ENCODE measurements around the gene MIOS. TPM values are rescaled to one million over a fixed set of nuclear protein-coding genes. Genes with fewer than 3 reads are reported as not detected.
"Not testable (repeated sequence)": the region's sequence is repeated elsewhere in the genome, so short reads cannot be mapped to it uniquely, and the experiment has no call there.

MIOS gene
- polyA plus RNA-seq, 3 donors = 47.7 to 53.6 (median 51.4) TPM

DNA sequence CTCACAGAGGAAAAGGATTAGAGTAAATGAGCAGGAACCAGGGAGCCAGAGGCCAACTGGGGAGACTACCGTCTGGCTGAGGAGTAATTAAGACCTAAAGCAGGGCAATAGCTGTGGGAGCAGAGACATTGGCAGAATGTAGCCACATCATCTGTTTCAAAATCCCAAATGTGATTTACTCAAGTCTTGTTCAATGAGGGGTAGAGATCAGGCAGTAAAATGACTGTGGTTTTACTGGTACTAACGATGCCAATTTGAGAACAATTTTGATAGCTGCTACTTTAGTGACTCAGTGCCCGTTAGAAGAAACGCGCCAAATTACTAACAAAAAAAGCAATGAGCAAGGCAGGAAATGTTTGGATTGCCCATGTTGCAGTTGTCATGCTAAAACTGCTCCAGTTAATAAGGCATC, 12.7 kb upstream of the MIOS start:
- no peak for DNase-seq (ENCODE audit: low read depth in 3 of 3, low spot score in 2 of 3)

DNA sequence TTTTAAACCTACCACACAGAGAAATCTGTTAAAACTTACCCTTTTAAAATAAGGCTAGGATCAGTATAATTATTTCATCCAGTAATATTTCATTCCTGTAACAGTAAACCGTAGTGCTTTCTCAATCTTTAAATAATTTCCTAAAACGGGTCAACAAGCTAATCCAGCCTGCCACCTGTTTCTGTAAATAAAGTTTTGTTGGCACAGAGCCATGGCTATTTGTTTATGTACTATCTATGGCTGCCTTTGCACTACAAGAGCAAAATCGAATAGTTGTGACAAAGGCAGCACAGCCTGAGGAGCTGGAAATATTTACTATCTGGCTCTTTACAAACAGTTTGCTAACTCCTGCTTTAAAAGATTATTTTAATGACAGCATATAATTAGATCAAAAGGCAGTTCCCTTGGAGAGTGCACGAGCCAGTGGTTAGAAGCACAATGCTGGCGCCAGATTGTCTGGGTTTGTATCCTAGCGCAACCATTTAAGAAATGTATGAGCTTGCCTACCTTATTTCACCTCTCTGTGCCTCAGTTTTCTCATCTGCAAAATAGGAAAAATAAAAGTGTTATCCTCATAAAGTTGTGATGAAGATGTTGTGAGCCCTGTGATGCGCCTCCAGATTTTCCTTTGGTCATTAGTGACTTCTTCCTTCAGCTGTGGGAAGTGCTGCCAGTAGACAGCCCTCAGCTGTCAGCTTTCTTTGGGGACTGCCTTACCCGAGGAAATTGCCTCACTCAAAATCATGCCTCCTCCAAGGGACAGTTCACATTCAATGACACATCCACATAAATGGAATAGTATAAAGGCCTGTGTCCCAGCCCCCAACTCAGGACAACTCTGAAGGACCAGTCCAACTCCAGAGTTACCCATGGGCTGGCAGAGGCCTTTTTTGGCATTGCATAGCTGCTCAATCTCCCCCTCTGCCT, 11.8 kb upstream of the MIOS start:
- no peak for DNase-seq (ENCODE audit: low read depth in 3 of 3, low spot score in 2 of 3)

DNA sequence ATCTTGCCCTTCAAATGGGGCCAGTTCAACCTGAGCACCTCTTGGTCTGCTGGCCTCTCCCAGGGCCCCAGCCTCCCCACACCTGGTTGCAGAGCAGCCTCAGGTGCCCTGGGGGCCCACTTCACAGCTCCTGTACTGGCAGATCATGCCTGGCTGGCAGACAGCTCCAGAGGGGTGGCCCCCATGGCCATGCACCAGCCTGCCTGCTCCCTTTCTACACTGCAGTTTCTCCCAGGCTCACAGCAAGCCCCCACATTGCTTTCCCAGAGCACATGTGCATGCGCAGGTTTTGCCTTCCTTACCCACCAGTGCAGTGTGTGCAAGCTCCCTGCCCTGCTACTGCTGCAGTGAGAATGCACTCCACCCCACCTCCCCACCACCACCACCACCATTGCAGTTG, 9.8 kb upstream of the MIOS start:
- DNase-seq (ENCODE audit: low read depth in 3 of 3, low spot score in 2 of 3) = no peak

DNA sequence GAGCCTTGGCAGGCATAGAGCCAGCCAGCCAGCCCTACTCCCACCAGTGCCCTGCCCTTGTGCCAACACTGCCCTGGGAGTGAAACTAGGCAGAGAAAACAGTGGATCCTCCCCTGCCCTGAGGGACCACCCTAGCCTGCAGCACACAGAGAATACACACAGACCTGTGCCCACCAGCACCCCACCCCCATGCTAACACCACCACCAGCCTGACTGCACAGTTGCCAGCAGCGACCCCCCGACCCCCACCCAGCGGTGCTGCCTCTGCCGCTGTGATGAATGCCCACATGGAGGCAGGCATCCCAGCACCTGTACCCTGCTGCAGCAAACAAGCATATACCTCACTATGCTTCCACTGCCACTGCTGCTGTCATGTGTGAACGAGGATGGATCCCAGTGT, 9.4 kb upstream of the MIOS start:
- no peak for DNase-seq (ENCODE audit: low read depth in 3 of 3, low spot score in 2 of 3)

DNA sequence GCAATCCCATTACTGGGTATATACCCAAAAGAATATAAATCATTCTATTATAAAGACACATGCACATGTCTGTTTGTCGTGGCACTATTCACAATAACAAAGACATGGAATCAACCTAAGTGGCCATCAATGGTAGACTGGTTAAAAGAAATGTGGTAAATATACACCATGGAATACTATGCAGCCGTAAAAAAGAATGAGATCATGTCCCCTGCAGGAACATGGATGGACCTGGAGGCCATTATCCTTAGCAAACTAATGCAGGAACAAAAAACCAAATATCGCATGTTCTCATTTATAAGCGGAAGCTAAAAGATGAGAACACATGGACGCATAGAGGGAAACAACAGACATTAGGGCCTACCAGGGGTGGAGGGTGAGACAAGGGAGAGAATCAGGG, 5.1 kb upstream of the MIOS start:
- not testable (repeated sequence) for DNase-seq (ENCODE audit: low read depth in 3 of 3, low spot score in 2 of 3)

DNA sequence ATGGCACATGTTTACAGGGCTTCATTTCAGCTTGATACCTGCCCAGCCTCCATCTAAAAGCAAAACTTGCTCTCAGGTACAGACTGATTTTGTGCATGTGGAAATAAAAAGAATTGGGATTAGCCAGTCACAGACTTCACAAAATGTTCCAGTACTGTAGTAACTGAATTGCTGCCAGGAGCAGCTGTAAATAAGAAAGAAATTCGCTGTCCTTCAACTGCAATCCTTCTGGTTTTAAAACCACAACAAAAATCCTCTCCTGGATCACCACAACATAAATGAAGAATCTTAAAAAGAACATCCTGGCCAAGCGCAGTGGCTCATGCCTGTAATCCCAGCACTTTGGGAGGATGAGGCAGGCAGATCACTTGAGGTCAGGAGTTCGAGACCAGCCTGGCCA, 3.9 kb upstream of the MIOS start:
- no peak for DNase-seq (ENCODE audit: low read depth in 3 of 3, low spot score in 2 of 3)

DNA sequence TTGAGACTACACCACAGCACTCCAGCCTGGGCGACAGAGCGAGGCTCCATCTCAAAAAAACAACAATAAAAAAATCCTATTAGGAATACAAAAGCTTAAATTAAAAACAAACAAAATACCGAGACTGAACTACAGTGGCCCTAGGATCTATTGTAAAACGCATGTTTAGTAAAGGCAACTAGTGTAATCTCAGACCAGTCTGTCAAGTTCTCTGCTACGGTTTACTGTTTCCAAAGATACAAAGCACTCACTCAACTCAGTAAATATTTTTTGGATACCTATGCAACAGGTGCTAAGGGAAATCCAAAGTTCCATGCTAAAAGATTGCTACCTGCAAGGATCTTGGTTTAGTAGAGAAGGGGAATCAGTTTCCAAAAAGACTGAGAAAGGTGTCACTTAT, 3.4 kb upstream of the MIOS start:
- DNase-seq (ENCODE audit: low read depth in 3 of 3, low spot score in 2 of 3) = no peak

DNA sequence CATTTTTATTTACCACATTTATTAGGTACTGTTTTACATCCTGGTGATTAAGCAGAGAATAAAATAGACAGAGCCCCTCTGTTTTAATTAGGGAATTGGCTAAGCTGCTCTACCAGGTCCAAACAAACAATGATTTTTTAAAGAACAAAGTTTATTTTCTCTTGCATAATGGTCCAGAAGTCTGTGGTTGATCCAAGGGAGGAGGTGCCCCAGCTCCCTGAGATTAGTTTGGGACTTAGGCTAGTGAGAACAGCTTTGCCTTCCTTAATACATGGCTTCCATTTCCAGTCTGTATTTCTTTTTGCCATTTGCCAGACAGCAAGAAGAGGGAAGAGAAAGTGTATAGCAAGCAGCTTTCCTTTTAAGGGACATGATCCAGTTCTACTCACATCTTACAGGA, 2.9 kb upstream of the MIOS start:
- DNase-seq (ENCODE audit: low read depth in 3 of 3, low spot score in 2 of 3) = no peak

DNA sequence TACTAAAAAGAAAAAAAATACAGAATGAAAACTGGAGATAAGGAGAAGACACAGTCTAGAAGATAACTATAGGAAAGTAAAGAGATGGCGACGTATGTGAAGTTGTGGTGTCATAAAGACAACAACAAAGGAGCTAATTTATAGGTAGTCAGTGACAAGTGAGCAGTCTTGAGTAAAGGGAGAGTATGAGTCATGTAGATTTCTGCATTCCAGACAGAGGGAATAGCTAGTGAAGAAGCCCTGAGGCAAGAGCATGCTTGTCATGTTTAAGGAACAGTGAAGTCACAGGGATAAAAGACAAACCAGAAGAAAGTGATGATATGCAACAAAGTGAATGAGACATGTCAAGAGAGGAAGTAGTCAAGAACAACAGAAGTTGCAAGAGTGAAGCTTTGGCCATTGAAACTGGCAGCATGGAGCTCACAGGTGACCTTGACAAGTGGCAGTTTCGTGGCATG, 2.3 kb upstream of the MIOS start:
- DNase-seq (ENCODE audit: low read depth in 3 of 3, low spot score in 2 of 3) = no peak

DNA sequence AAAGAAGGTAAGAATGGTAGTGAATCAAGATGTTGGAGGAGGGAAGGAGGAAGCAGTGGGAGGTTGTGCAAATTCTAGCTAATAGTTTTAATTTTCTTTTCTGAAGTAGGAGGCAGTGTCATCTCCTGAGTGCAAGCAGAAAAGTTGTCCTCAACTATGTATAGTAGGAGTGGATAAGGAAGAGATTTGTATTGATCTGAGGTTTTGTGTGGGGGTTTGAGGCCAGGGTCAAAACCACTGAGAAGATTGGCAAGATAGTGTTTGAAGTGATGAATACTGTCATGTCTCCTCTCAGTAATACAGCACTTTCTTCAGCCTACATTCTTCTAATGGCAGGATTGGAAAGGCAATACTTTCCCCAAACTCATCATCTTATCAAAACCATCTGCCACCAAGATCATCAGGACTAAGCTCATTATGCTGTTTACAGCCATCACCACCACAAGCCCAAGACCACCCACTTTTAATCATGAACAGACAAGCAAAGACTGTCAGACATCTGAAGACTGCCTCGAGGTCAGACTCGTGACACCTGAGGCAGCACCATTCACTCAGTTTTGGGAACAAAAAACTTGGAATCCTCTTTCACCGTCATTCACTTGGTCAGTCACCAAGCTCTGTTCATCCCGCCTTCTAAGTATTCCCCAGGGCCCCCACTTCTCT, 1.5 kb upstream of the MIOS start:
- no peak for DNase-seq (ENCODE audit: low read depth in 3 of 3, low spot score in 2 of 3)

DNA sequence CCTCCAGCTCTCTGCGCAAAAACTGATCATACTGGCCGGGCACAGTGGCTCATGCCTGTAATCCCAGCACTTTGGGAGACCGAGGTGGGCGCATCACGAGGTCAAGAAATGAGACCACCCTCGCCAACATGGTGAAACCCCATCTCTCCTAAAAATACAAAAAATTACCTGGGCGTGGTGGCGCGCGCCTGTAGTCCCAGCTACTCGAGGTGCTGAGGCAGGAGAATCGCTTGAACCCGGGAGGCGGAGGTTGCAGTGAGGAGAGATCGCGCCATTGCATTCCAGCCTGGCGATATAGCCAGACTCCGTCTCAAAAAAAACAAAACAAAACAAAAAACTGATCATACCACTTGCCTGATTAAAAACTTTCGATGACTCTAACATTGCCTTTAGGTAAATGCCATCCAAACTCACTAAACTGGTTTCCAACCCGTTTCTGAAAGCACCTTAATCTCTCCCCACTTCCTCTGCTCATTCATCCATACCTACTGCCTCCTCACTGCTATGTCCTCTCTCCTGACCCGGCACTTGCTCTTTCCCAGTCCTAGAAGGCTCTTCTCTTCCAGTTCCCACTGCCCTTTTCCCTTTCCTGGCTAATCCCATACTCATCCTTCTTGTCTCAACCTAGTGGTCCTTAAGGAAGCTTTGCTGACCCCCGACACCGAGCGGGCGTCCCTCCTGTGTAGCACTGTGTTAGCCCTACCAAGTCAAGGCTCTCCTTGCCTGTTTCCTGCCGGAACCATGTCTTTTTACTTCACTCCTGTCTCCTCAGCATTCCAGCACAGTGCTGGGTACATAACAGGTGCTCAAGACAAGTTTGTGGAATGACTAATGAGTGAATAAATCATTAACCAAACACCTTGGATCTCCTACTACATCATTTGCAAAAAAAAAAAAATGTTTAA, 686 bp upstream of the MIOS start:
- DNase-seq (ENCODE audit: low read depth in 3 of 3, low spot score in 2 of 3) = peak in 2 of 3 donors; percentile 41

DNA sequence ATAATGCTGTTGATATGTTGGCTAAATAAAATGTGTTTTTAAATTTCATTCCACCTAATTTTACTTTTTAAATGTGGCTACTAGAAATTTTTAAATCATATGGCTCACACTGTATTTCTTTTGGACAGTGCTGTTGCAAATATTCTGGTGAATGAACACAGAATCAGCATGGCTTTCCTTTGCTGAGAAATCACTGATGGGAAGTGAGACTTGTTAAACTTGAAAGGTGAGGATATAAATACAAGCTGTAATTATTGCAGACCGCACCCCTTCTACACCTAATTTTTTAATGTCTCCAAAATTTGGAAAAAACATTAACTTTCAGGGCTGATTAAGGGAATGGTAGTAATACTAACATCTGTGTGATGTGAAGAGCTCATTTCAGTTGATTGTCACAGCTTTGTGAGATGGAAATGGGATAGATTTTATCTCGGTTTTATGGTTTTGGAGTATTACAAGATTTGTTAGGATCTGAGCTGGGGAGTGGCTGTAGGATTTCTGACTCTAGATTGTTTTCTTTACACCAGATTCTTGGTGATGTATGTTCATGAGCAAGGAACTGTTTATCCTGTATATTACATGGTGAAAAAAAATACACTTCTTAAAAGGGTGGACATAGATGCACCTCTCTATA, 1.3 kb downstream of the MIOS start:
- DNase-seq (ENCODE audit: low read depth in 3 of 3, low spot score in 2 of 3) = no peak

DNA sequence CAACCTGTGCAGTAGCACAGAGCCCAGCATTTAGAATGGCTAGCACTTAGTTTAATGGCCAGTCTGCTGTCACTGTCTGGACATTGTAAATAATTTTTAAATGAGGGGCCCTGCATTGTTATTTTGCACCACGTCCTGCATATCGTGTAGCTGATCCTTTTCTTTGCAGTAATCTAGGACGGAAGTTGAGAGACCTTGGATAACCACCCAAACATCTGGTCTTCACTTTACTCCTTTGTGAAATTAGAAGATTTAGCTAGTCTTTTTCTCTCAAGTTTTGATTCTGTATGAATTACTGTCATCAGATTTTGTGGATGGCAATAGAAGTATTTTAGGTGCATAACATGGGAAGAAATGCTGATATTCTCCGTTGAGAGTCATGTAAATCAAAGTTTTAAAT, 1.9 kb downstream of the MIOS start:
- DNase-seq (ENCODE audit: low read depth in 3 of 3, low spot score in 2 of 3) = no peak

DNA sequence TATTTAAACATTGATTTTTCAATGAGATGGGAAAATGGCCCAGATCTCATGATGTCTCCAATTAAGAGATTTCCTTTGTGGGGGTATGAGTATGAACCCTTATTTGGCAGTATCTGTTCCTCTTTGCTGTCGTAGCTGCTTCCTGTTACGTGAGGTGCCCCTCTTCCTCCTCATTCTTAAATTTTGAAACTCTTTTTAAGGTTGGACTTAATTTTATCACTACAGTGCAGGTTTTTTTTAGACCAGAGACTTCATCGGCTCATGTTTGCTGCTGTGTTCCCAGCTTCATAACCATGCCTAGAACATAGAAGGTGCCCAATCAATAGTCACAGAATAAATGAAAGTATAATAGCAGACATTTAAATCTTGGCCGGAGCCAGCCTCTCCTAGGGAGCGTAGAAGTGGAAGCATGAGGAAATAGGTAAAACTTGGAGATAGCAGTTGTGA, 2.4 kb downstream of the MIOS start:
- no peak for DNase-seq (ENCODE audit: low read depth in 3 of 3, low spot score in 2 of 3)

DNA sequence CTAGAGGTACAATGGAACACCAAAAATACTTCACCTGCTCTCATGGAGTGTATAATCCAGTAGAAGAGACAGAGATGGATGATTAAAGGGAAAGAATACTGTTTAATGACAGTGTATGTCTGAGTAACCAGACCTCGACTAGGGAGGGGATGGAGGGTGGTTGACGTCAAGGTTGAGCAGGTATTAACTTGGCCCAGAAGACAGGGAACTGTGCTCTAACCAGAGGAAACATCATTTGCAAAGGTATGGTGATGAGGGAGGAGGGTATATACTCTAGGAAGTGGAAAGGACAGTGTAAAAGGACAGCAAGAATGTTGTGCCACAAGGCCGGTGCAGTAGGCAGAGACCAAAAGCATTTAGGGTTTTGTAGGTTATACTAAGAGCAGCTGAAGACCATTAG, 2.9 kb downstream of the MIOS start:
- no peak for DNase-seq (ENCODE audit: low read depth in 3 of 3, low spot score in 2 of 3)

DNA sequence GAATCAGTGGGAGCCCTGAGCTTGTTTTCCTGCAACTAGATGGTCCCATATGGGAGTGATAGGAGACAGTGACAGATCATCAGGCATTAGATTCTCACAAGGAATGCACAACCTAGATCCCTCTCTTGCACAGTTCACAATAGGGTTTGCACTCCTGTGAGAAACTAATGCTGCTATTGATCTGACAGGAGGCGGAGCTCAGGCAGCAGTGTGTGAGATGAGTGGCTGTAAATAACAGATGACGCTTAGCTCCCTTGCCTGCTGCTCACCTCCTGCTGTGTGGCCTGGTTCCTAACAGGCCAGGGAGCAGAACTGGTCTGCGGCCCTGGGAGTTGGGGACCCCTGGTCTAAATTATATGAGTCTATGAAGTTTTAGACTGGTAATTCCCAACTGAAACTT, 3.9 kb downstream of the MIOS start:
- DNase-seq (ENCODE audit: low read depth in 3 of 3, low spot score in 2 of 3) = no peak

DNA sequence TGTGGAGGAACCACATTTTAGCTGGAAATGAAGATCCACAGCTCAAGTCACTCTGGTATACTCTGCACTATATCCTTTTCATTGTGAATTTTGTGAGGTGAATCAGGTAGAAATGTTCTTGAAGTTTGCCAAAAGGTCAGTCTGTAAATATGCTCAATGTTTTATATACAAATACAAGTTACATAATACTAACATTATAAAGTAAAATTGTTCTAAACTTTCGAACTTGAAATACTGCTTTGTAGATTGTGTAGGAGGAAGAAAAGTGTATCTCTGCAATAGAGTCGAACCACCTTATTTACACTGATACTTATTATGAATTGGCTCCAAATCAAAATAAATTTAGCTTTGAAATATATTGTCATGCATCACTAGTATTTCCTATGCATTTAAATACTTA, 7.0 kb downstream of the MIOS start:
- no peak for DNase-seq (ENCODE audit: low read depth in 3 of 3, low spot score in 2 of 3)

DNA sequence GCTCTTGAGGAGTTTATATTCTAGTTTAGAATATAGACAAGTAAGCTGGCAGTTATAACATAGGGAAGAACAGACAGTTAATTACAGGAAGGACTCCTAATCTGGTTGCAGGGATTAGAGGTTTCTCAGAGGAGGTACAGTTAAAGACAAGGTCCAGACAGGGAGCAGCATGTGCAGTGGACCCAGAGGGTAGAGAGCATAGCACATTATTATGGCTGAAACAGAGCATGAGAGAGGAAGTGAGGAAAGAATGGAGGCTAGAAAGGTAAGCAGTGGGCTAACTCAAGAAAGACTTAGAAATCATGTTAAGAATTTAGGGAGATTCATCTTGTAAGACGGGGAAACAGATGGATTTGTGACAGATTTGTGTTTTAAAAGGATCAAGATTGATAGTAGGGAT, 9.7 kb downstream of the MIOS start:
- DNase-seq (ENCODE audit: low read depth in 3 of 3, low spot score in 2 of 3) = no peak

DNA sequence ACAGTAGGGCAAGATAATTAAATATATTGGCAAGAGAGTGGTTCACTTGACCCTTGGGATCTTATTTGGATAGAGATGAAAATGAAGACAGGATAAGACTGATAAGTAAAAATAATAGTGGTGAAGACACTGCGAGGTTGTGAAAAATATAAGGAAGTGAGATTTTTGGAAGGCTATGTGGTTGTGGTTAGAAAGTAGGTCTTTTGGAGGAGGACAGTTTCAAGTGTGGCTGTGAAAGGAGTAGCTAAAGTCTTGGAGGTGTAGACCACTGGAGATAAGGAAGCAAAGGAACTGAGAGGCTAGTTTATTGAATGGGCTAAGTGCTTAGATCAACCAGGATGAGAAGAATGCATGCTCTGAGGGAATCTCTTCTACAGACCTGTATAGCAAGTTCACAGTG, 11.2 kb downstream of the MIOS start:
- no peak for DNase-seq (ENCODE audit: low read depth in 3 of 3, low spot score in 2 of 3)

DNA sequence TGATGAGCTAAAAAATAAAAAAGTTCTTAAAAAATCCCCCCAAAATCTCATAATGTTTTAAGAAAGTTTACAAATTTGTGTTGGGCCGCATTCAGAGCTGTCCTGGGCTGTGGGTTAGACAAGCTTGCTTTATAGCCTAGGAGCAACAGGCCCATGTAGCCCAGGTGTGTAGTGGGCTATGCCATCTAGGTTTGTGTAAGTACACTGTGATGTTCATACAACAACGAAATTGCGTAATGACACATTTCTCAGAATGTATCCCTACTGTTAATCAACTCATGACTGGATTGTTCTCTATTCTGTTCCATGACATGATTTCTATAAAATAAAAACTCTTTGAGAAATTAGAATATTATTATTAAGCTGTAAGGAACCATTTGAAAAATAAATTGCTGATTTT, 13.0 kb downstream of the MIOS start:
- no peak for DNase-seq (ENCODE audit: low read depth in 3 of 3, low spot score in 2 of 3)
